NCI-H187 (cell line): Measurements from ENCODE around the gene HOXD3.

Source experiments
- DNase-seq, 2 experiments: peaks; one replicate each; lab custom pipeline; 2025; lab: John Stamatoyannopoulos, UW

The HOXD3 gene

GRCh38 chr2:176177580-176178037, 20.5 kb downstream of the HOXD3 start:
- DNase-seq = peak in 1 of 2 experiments; percentile 74

- DNase-seq = peak; percentile 50 to 74
Observed at GRCh38 chr2:176178038-176178756, 21.1 kb downstream of the HOXD3 start.

- DNase-seq = no peak
Observed at GRCh38 chr2:176178757-176179295, 21.7 kb downstream of the HOXD3 start.

GRCh38 chr2:176181551-176181950, 24.4 kb downstream of the HOXD3 start:
- no peak for DNase-seq

- DNase-seq = no peak
Observed at GRCh38 chr2:176182671-176183070, 25.6 kb downstream of the HOXD3 start.

GRCh38 chr2:176184749-176185148, 27.6 kb downstream of the HOXD3 start:
- no peak for DNase-seq

- DNase-seq = no peak
Observed at GRCh38 chr2:176186024-176186423, 28.9 kb downstream of the HOXD3 start.

- peak; percentile 18 to 33 for DNase-seq
Observed at GRCh38 chr2:176187200-176187898, 30.2 kb downstream of the HOXD3 start.

- peak; percentile 15 to 50 for DNase-seq
Observed at GRCh38 chr2:176187899-176188773, 31.0 kb downstream of the HOXD3 start, which contains the start of gene HOXD1. TSS of gene HOXD1 (plus strand) at chr2:176188668. CDS start at chr2:176188802, 134 bp downstream.

- DNase-seq = no peak
Observed at GRCh38 chr2:176188774-176189680, 31.9 kb downstream of the HOXD3 start.

GRCh38 chr2:176189681-176190641, 32.9 kb downstream of the HOXD3 start:
- no peak for DNase-seq

- DNase-seq = no peak
Observed at GRCh38 chr2:176192351-176192750, 35.2 kb downstream of the HOXD3 start.

- DNase-seq = no peak
Observed at GRCh38 chr2:176193048-176193447, 35.9 kb downstream of the HOXD3 start.

- no peak for DNase-seq
Observed at GRCh38 chr2:176199902-176200301, 42.8 kb downstream of the HOXD3 start.

GRCh38 chr2:176200971-176201370, 43.9 kb downstream of the HOXD3 start:
- no peak for DNase-seq

- DNase-seq = no peak
Observed at GRCh38 chr2:176202491-176202890, 45.4 kb downstream of the HOXD3 start.

- no peak for DNase-seq
Observed at GRCh38 chr2:176205126-176205525, 48.0 kb downstream of the HOXD3 start.

GRCh38 chr2:176206136-176206535, 49.0 kb downstream of the HOXD3 start:
- no peak for DNase-seq

- no peak for DNase-seq
Observed at GRCh38 chr2:176206682-176207081, 49.6 kb downstream of the HOXD3 start.

GRCh38 chr2:176211110-176211509, 54.0 kb downstream of the HOXD3 start:
- DNase-seq = no peak
